Neuronal stem cell (in vitro differentiated cells): Measurements from ENCODE around the gene CDHR4.
"Not testable (repeated sequence)": the region's sequence is repeated elsewhere in the genome, so short reads cannot be mapped to it uniquely, and the experiment has no call there.

ENCODE experiments used
- DNase-seq: peaks from one replicate; pipeline ENCODE4 v3.0.0-alpha.2; 2013; ENCODE audit warnings: low spot score
- H2AFZ ChIP-seq: one replicate; pipeline ENCODE4 v1.6.1; 2013; ENCODE audit warnings: mild to moderate bottlenecking, low read length, inconsistent platforms
- H2AK5ac ChIP-seq: 2 replicates; pipeline ENCODE4 v1.6.1; 2013; ENCODE audit warnings: low read depth, mild to moderate bottlenecking, inconsistent platforms, low read length, moderate library complexity, mixed read lengths
- H2BK120ac ChIP-seq: 2 replicates; pipeline ENCODE4 v1.6.1; 2013; ENCODE audit warnings: low read depth, mild to moderate bottlenecking, inconsistent platforms, low read length, moderate library complexity, mixed read lengths
- H2BK12ac ChIP-seq: one replicate; pipeline ENCODE4 v1.6.1; 2013; ENCODE audit warnings: low read length, inconsistent platforms
- H2BK15ac ChIP-seq: 2 replicates; pipeline ENCODE4 v1.6.1; 2013; ENCODE audit warnings: mild to moderate bottlenecking, low read length, inconsistent platforms, mixed read lengths
- H2BK5ac ChIP-seq: one replicate; pipeline ENCODE4 v1.6.1; 2013; ENCODE audit warnings: inconsistent platforms, mild to moderate bottlenecking, low read length, moderate library complexity
- H3K14ac ChIP-seq: one replicate; pipeline ENCODE4 v1.6.1; 2013; ENCODE audit warnings: low read length, inconsistent platforms
- H3K18ac ChIP-seq: 2 replicates; pipeline ENCODE4 v1.6.1; 2013; ENCODE audit warnings: low read length, inconsistent platforms
- H3K23ac ChIP-seq: 2 replicates; pipeline ENCODE4 v1.6.1; 2013; ENCODE audit warnings: low read depth, mild to moderate bottlenecking, mixed read lengths, low read length, inconsistent platforms; ENCODE audit not compliant: poor library complexity
- H3K27ac ChIP-seq: replicated peaks from 3 replicates; pipeline ENCODE4 v1.5.1; 2013; ENCODE audit warnings: low read length, inconsistent platforms
- H3K27me3 ChIP-seq, 3 experiments: 2 replicates each; pipeline ENCODE4 v1.6.1; 2013; ENCODE audit warnings: low read length in 3 of 3, mild to moderate bottlenecking in 2 of 3, inconsistent platforms in 1 of 3, low read depth in 1 of 3, mixed read lengths in 1 of 3, moderate library complexity in 1 of 3; ENCODE audit not compliant: control insufficient read depth in 3 of 3, insufficient read depth in 3 of 3
- H3K36me3 ChIP-seq, 2 donors: replicated peaks in 1 of 2; 2 replicates each; pipeline ENCODE4 v1.6.1; 2013; ENCODE audit warnings: low read length in 2 of 2; ENCODE audit not compliant: control insufficient read depth in 2 of 2, insufficient read depth in 2 of 2
- H3K4ac ChIP-seq: 2 replicates; pipeline ENCODE4 v1.6.1; 2013; ENCODE audit warnings: inconsistent platforms, mild to moderate bottlenecking, low read length, moderate library complexity
- H3K4me1 ChIP-seq, 2 donors: 1 replicate in 1 of 2; 2 replicates in 1 of 2; pipeline ENCODE4 v1.6.1; 2013; ENCODE audit warnings: low read length in 2 of 2, low read depth in 1 of 2; ENCODE audit not compliant: control insufficient read depth in 2 of 2, insufficient read depth in 1 of 2
- H3K4me2 ChIP-seq: one replicate; pipeline ENCODE4 v1.6.1; 2013; ENCODE audit warnings: mild to moderate bottlenecking, low read length, inconsistent platforms; ENCODE audit not compliant: insufficient read depth, poor library complexity, severe bottlenecking
- H3K4me3 ChIP-seq, 2 donors: 2 replicates each; pipeline ENCODE4 v1.5.1; 2013; ENCODE audit warnings: low read length in 2 of 2, mild to moderate bottlenecking in 2 of 2, inconsistent platforms in 1 of 2, moderate library complexity in 1 of 2
- H3K79me1 ChIP-seq: one replicate; pipeline ENCODE4 v1.6.1; 2013; ENCODE audit warnings: low read depth, mild to moderate bottlenecking, inconsistent platforms, low read length, moderate library complexity
- H3K9ac ChIP-seq: one replicate; pipeline ENCODE4 v1.6.1; 2013; ENCODE audit warnings: mild to moderate bottlenecking, low read depth, low read length, inconsistent platforms; ENCODE audit not compliant: poor library complexity
- H3K9me3 ChIP-seq, 2 donors: replicated peaks in 1 of 2; 2 replicates each; pipeline versions ENCODE3 to v1.6.1; 2013; ENCODE audit warnings: low read length in 2 of 2, mild to moderate bottlenecking in 2 of 2, inconsistent platforms in 1 of 2, low read depth in 1 of 2, mixed read lengths in 1 of 2, moderate library complexity in 1 of 2; ENCODE audit not compliant: control insufficient read depth in 2 of 2, insufficient read depth in 1 of 2
- H4K8ac ChIP-seq: one replicate; pipeline ENCODE4 v1.6.1; 2013; ENCODE audit warnings: low read depth, mild to moderate bottlenecking, inconsistent platforms, low read length, moderate library complexity
- H4K91ac ChIP-seq: one replicate; pipeline ENCODE4 v1.6.1; 2013; ENCODE audit warnings: low read length, low read depth, mild to moderate bottlenecking, inconsistent platforms; ENCODE audit not compliant: poor library complexity
- WGBS, 2 donors: extraction: QIAGEN DNeasy Blood & Tissue Kit; methylation state at CpG; one replicate each; pipeline ENCODE4 v1.1.7; 2013; ENCODE audit warnings: missing lambda C conversion rate in 2 of 2, mixed read lengths in 1 of 2; ENCODE audit not compliant: insufficient read length in 2 of 2, insufficient replicate concordance in 1 of 2; ENCODE audit errors: extremely low coverage in 2 of 2; 5-methylcytosine and 5-hydroxymethylcytosine counted together

CDHR4 gene

DNA sequence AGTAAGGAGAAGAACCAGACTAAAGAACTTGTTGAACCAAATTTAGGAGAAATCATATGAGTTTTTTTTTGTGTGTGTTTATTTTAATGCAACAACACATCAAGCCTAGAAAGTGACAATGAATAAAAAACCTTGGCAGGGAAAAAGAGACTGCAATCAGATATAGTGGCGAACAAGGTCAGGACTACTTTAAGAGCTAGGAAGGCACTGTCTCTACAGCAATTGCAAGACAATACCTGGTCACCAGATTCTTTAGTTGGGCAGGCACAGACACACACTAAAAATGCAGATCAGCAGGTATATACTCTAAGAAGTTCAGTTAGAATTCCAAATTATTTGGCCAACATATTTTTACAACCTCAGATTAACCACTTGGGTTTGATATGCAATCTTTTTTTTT lies 45.1 kb downstream of the CDHR4 start:
- Histone ChIP-seq H3K4me1 (no peaks in the 10 kb centered on the region), H3K4me3 (no peak overlapping the region), H3K27me3 (no peaks in the 10 kb centered on the region), H2AFZ (no peak overlapping the region), H2BK120ac (no peak overlapping the region), H3K9me3 (no peaks in the 10 kb centered on the region), H3K18ac (no peak overlapping the region), H3K4ac (no peak overlapping the region), H2BK12ac (no peak overlapping the region), H3K79me1 (no peaks in the 10 kb centered on the region), H2BK5ac (no peak overlapping the region), H3K23ac (no peak overlapping the region), H4K91ac (no peak overlapping the region), H3K4me2 (no peak overlapping the region), H3K27ac (no peak overlapping the region), H4K8ac (no peak overlapping the region), H2AK5ac (no peak overlapping the region), H3K14ac (no peak overlapping the region), H2BK15ac (no peak overlapping the region), H3K9ac (no peak overlapping the region), H3K36me3 (peaks cover 0 to 15% of the 10 kb centered on the region in 2 donors)
- DNase-seq = no peak
- no CpG with 5 or more reads among the region's 1 CpG for WGBS, 2 donors

- H3K4ac ChIP-seq = no peak overlapping the region
- no peak overlapping the region for H3K9ac ChIP-seq
- DNase-seq = no peak
- H4K8ac ChIP-seq = no peak overlapping the region
- no peaks in the 10 kb centered on the region for H3K9me3 ChIP-seq
- peaks cover 0 to 5% of the 10 kb centered on the region in 2 donors for H3K4me1 ChIP-seq
- no peaks in the 10 kb centered on the region for H3K79me1 ChIP-seq
- H2AK5ac ChIP-seq = no peak overlapping the region
- H3K36me3 ChIP-seq = peaks cover 3 to 45% of the 10 kb centered on the region in 2 donors
- no peak overlapping the region for H3K4me3 ChIP-seq
- no peak overlapping the region for H3K4me2 ChIP-seq
- no peak overlapping the region for H4K91ac ChIP-seq
- H2AFZ ChIP-seq = no peak overlapping the region
- no peak overlapping the region for H2BK15ac ChIP-seq
- no peak overlapping the region for H2BK5ac ChIP-seq
- H3K23ac ChIP-seq = no peak overlapping the region
- H3K27me3 ChIP-seq = no peaks in the 10 kb centered on the region
- no peak overlapping the region for H3K27ac ChIP-seq
- no peak overlapping the region for H2BK120ac ChIP-seq
- H2BK12ac ChIP-seq = no peak overlapping the region
- H3K18ac ChIP-seq = no peak overlapping the region
- WGBS, 2 donors = no CpG with 5 or more reads among the region's 4 CpGs
- no peak overlapping the region for H3K14ac ChIP-seq
Observed at GRCh38 chr3:49751501-49751900, 48.2 kb downstream of the CDHR4 start.

- Histone ChIP-seq H3K23ac (no peak overlapping the region), H2BK15ac (no peak overlapping the region), H3K36me3 (peaks cover 3 to 53% of the 10 kb centered on the region in 2 donors), H2AFZ (no peak overlapping the region), H3K27me3 (no peaks in the 10 kb centered on the region), H3K4ac (no peak overlapping the region), H3K4me3 (peak overlapping the region in 1 of 2 donors; percentile 49), H4K8ac (no peak overlapping the region), H2BK120ac (no peak overlapping the region), H2BK12ac (no peak overlapping the region), H3K14ac (no peak overlapping the region), H3K4me1 (peaks cover 0 to 5% of the 10 kb centered on the region in 2 donors), H4K91ac (no peak overlapping the region), H3K9me3 (no peaks in the 10 kb centered on the region), H2AK5ac (no peak overlapping the region), H3K18ac (no peak overlapping the region), H2BK5ac (no peak overlapping the region), H3K4me2 (no peak overlapping the region), H3K79me1 (no peaks in the 10 kb centered on the region), H3K27ac (no peak overlapping the region), H3K9ac (no peak overlapping the region)
- WGBS, 2 donors = no CpG with 5 or more reads among the region's 4 CpGs
- DNase-seq = no peak
Observed at GRCh38 chr3:49750056-49750455, 49.6 kb downstream of the CDHR4 start.

- DNase-seq, H3K14ac ChIP-seq, H4K8ac ChIP-seq, H2BK120ac ChIP-seq, H3K4ac ChIP-seq, H2AK5ac ChIP-seq, H2BK5ac ChIP-seq, H3K4me3 ChIP-seq, H3K27ac ChIP-seq, H2AFZ ChIP-seq, H4K91ac ChIP-seq, H3K18ac ChIP-seq, H3K4me2 ChIP-seq, H2BK12ac ChIP-seq, H3K4me1 ChIP-seq, H3K79me1 ChIP-seq, H3K9ac ChIP-seq, H3K9me3 ChIP-seq, H3K27me3 ChIP-seq, H3K23ac ChIP-seq, H2BK15ac ChIP-seq: not testable (repeated sequence)
- no CpG with 5 or more reads among the region's 5 CpGs for WGBS, 2 donors
- peaks cover 3 to 63% of the 10 kb centered on the region in 2 donors for H3K36me3 ChIP-seq
Observed at GRCh38 chr3:49748874-49749273, 50.8 kb downstream of the CDHR4 start.
